NCI-H2081 (cell line): ENCODE results near the gene CHD2.

Source experiments
- DNase-seq, 2 experiments: peaks; one replicate each; lab custom pipeline; 2025; lab: John Stamatoyannopoulos, UW

Gene CHD2

DNA sequence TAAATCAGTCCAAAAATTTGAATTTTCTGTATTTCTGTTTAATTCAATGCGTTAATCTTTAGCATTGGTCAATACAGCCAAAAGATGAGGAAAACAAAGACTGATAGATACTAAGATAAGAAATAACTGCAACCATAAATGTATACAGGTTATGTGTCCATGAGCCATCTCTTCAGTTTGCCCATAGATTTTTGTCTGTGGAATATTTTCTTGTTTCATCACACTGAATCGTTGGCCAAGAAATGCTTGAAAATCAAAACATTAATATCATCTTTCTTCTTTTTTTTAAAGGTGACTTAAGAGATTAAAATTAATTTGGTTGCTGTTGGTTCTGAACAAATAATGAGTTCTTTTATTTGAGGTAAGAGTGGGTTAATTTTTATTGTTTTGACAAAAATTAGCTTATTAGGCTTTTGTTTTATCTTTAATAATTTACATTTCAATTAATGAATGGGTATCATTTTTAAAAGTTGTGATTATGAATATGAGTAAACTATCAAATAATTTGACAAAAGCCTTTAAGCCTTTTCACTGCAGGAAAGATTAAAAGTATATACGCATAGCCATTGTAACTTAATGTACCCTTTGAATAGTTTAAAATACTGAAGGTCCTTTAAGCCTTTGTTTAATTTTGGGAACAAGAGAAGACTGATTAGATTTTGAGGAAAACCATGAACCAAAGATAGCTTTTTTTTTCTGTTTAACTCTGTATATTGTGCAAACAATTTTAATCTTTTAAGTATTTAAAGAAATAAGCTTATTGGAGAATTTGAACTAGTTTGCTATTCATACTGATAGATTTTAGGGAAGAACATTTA is 14.7 kb upstream of the CHD2 start:
- no peak for DNase-seq

GRCh38 chr15:92886042-92886537 is 14.0 kb upstream of the CHD2 start:
- DNase-seq = no peak

- no peak for DNase-seq
These were observed 13.3 kb upstream of the CHD2 start for GRCh38 chr15:92886815-92887214.

- DNase-seq = no peak
These were observed 12.3 kb upstream of the CHD2 start for GRCh38 chr15:92887869-92888268.

DNA sequence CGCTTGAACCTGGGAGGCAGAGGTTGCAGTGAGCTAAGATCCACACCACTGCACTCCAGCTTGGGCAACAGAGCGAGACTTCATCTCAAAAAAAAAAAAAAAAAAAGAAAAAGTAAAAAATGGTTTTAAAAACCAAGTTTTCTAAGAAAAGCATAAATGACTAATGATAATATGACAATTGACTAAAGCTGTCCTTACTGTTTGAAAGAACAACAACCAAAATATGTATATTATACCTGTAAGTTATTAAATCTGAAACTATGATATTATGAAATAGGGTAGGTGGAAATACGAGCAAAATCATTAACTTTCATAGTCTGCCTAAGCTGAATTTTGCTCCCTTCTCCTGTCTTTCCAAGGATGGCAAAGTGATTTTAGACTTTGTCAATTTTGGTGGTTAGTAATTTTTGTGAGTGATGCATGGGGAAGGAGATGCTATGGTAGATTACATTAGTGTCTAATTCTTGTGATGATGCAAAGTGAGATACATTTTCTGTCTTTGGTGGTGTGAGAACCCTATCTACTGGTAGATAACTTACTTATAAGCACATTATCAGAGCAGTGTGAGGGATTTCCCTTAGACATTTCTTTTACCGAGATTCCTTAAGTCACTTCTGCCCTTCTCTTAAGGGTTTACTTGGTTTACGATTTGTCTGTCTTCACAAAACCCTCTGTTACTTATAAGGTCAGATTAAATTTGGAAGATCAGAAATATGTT is 10.6 kb upstream of the CHD2 start:
- no peak for DNase-seq

DNA sequence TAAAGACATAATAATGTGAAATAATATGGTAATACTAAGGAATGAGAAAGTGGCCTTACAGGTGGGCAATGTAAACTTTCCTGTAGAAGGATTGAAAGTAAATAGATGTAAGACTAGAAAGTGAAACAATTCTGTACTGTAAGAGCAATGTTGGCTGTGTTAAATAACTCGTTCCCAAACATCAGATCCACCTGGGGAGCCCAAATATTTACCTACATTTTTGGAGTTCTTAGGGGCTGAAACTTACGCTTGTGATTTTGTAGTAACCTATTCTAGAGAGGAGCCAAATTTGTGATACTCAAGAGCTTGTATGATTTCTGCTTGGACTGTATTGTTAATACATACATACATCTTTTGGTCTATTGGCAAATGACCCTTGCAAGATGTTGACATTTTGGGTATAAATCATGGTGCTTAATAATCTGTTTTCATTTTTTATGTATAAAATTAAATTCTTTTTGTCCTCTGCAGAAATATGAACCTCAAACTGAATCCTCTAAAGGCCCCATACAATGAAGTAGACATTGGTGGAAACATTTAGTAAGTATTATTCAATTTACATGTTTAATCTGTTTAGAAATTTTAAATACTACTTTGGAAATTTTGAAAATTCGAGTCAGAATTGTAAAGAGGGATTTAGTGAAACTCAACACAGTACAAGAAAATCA is 8.5 kb upstream of the CHD2 start:
- DNase-seq = no peak

GRCh38 chr15:92892201-92892555 is 7.9 kb upstream of the CHD2 start:
- no peak for DNase-seq

- no peak for DNase-seq
These were observed 6.9 kb upstream of the CHD2 start for GRCh38 chr15:92893200-92893599.

DNA sequence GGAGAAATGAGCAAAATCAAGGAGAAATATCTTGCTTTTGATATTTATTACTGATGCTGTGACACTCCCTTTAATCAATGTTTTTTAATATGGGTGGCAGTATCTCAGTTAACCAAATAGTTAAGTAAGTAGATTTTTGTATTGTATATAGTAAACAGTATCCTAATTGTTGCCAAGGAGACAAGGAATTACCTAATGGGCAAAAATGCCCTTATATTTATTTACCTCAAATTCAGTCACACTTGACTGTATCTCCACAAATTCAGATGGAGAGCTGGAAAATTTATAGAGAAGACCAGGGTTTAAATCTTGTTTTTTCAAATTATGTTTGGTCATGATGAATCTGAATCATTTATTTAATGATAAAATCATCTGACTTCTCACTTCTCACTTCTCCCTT is 3.6 kb upstream of the CHD2 start:
- no peak for DNase-seq

- DNase-seq = no peak
These were observed 2.5 kb upstream of the CHD2 start for GRCh38 chr15:92897620-92898019.

DNA sequence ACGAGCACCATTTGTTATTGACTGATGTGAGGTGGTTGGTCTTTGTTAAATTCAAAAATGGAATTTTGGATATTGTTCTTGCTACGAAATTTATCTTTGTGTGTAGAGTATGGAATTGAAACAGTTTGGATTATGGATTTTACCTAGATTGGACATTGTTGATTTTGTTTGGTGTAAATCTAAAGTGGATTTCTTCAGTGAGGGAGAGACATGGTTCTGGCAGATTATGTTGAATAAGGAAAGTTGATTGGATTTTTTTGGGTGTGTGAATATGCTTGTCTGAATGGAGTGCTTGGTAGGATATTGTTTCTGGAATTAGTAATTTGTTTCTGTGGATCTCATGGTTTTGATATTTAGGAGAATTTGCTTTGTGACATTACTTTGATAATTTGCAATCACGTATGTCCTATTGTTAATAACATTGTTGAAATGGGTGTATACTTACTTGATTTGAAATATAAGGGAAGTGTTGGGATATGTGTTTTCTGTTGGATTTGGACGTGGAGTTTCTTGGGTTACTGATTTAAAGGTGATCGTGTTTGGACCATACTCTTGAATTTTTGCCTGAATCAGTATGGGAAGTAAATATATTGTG is 1.0 kb upstream of the CHD2 start:
- no peak for DNase-seq

DNA sequence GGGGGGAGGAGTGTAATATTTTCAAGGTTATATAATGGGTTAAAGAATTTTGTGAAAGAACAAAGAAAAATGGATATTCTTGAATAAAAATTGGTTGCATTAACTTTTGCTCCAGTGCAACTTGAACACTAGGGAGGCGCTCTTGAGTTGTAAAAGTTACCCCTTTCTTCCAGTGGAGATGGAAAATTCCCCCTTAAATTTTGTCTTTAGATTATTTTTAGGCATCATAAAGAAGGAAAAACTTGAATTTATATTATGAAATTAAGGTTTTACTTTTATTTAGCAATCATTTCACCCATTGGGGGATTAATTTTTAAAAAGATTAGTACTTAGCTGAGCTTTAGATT is 550 bp upstream of the CHD2 start:
- DNase-seq = peak in 1 of 2 experiments; percentile 40

GRCh38 chr15:92900731-92901071 is 577 bp downstream of the CHD2 start:
- no peak for DNase-seq

DNA sequence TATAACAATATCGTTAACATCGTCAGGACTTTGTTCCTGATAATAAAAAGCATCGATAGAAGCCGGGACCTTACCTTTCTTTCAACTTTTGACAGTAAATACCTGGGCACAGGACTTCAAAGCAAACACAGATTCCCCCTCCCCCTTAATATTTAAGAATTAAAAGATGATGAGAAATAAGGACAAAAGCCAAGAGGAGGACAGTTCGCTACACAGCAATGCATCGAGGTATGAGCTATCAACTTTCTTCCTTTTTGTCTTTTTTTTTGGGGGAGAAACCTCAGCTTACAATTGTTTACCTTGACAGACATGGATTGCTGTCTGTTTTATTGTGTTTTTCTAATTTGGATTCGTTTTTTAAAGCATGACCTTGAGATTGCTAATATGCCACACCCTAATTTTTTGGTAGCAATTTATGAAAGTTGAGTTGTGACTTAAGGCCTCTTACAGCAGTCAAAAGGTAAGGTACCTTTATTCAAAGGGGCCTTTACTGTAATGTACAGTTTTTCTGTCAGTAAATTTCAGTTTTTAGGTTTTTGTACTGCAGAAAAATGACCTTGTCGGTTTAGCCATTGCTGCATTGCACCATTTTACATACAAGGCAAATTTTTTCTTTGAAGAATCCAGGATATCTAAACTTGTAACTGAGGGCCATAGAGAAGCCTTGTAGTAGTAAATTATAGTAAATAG is 1.1 kb downstream of the CHD2 start:
- DNase-seq = no peak

DNA sequence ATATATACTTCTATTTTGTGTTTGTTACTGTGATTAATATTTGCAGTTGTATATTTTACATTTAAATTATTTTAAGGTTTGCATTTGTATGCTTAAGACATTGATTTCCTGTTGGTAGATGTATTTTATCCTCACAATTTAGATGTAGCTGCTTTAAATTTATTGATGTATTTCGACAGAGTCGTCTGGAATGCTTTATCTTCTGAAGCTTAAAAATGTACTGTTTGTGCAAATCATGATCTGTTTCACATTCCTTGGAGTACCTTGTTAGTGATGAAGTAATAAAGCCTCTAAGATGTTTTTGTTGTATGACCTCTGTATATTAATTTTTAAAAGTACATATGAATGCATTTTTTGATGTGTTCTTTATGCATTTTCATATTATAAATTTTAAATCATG is 1.9 kb downstream of the CHD2 start:
- no peak for DNase-seq

GRCh38 chr15:92902737-92903593 is 2.8 kb downstream of the CHD2 start:
- no peak for DNase-seq

- no peak for DNase-seq
These were observed 3.5 kb downstream of the CHD2 start for GRCh38 chr15:92903631-92903965.

DNA sequence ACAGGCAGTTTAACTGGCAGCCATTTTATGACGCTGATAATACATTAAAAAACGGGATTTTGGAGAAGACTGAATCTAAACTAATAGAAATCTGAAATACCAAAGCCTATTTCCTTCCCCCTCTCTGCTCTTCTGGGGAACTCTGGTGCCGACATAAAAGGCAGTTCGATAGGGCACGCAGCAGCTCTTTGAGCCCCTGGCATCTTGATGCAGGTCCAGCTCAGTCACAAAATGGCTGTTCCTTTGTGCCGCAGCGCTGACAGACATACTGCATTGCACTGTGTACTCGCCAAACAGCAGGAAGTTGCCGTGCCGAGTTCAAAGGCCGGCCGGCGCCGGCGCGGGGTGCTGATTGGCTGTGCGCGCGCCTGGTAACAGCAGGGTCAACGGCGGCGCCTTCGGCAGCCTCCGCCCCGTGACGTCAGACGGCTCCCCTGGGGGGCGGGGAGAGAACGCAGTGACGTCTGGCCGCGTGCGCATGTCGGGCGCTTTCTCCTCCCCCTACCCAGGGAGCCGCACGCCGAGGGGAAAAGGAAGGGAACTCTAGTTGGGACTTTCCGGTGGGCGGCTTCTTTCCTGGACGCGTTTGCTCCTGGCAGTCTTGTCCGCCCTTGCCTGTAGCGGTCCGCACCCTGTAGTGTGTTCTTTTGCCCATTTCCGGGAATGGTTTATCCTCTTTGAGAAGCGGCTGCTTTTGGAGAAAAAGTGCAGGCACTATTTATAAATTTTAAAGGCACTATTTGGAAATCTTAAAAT is 4.0 kb downstream of the CHD2 start:
- DNase-seq = peak; percentile 98 to 99

DNA sequence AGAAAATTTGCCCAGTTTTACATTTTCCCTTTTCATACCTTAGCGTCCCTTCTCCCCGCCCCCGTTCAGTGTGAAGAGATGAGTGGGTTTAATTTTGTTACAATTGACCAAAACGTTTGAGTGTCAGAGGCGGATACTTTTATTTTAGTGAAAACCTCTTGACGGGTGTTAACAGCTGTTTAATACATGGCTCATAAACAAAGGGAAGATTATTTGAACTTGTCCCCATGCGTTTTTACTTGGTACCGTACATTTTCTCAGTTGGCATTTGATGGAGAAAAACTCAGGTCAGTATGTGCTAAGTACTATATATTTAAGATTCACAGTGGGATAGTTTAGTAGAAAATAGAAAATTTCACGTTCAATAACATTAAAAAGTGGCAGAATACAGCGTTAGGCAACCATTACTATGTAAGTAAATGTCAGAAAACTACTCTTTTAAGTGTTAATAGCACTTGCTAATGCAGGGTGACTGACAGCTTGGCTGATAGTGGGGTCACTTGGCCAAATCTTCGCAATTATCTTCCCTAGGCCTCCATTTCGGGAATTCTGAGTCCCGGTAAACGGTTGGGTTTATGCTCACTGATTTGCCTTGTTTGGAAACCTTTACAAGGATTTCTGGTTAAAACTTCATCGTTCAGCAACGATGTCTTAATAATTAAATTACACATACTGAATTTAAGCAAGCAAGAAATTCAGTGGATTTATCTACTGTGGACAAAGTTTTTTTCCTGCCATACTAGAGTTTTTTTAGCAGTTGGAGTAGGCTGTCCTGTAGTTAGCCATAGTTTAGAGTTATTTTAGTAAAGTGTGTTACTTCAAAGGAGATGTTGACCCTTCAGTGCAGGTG is 4.8 kb downstream of the CHD2 start:
- DNase-seq = no peak

DNA sequence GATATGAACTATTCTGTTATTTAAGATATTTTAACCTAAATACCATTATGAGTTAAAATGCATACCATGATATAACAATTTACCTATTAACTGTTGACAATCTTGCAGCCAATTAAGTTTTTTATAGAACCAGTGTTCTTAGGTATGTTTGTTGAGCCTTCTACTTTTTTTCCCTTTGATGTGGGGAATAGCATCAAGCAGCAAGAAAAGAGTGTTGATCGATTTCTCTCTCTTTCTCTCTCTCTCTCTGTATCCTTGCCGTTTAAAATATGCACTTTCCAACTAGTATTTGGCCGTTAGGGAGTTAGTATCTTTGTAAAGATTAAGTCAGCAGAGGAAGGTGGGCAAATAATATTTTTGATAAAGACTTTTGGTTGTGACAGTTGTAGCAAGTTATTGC is 5.9 kb downstream of the CHD2 start:
- no peak for DNase-seq
